GM12878 (cell line): ENCODE data around the gene SINHCAF. TPM values are rescaled to one million over a fixed set of nuclear protein-coding genes. Genes with fewer than 3 reads are reported as not detected.
A peak's percentile ranks its signal among the peaks of the same experiment; 100 is the strongest.

ENCODE experiments used
- NBN ChIP-seq: fragments of 450-650 bp; IDR thresholded peaks from 2 replicates; pipeline ENCODE4 v1.6.1; 2016
- RELA ChIP-seq: fragments of 450-650 bp; IDR thresholded peaks from 2 replicates; pipeline ENCODE4 v1.8.0; 2014; ENCODE audit warnings: borderline replicate concordance; ENCODE audit not compliant: partially characterized antibody
- SUPT20H ChIP-seq: IDR thresholded peaks from 2 replicates; pipeline ENCODE4 v1.6.1; 2011; ENCODE audit warnings: low read depth, mild to moderate bottlenecking, low read length, moderate library complexity, borderline replicate concordance; ENCODE audit not compliant: control insufficient read depth
- ZNF592 ChIP-seq: fragments of 450-650 bp; IDR thresholded peaks from 2 replicates; pipeline ENCODE4 v1.6.1; 2017; ENCODE audit warnings: mild to moderate bottlenecking, moderate library complexity
- polyA plus RNA-seq, 11 experiments: library from polyadenylated mRNA; depleted of rRNA in 4 of 11; unstranded in 6 of 11; stranded (reverse) in 5 of 11; fragments of >200 nt; fragmentation: Nextera tagmentation in 4 of 11; fragmentation: Illumina TruSeq in 1 of 11; extraction: Ambion mirVana in 4 of 11; extraction: Trizol in 1 of 11; gene quantifications; 1 replicate in 1 of 11; 2 replicates in 10 of 11; pipeline versions ENCODE4 v1.2.1 to v1.2.3, GENCODE V29; 2011 to 2016; ENCODE audit warnings: inconsistent platforms in 2 of 11, missing spikeins in 2 of 11, low read depth in 1 of 11
- total RNA-seq, 4 experiments: library from RNA; depleted of rRNA in 3 of 4; stranded (reverse); fragments of >200 nt in 3 of 4; fragmentation: Illumina TruSeq in 1 of 4; extraction: Trizol in 1 of 4; gene quantifications; 2 replicates each; pipeline versions ENCODE4 v1.2.1 to v1.2.3, GENCODE V29; 2013 to 2021
- TF ChIP-seq, protein P1 (sequence below): IDR thresholded peaks from 2 replicates; pipeline ENCODE4 v1.6.1; 2011; ENCODE audit warnings: borderline replicate concordance, low read depth, mild to moderate bottlenecking, moderate library complexity, low read length; ENCODE audit not compliant: insufficient read depth, poor library complexity, severe bottlenecking

Gene SINHCAF
- total and polyA plus RNA-seq, 10 of the 15 experiments (the other 5 are each of a cell fraction or from before 2014, with no cell fraction given), result 60.4 to 156 (median 90.3) TPM

DNA sequence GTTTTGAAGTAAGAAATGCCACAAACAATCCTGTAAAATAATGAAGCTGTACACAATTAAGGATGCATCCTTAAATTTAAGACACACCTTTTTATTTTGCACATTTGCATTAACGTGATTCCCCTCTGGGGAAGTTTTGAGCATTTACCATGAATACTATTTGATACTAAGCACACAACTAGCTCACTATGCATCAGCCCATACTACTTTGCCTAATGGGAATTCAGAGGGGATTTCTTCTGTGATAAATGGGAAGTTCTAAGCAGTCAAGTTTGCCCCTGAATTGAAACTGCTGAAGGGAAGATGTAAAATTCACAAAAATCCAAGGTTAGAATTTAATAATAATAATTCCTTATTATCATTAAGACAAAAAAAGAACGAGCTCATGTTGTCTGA lies 27.4 kb downstream of the SINHCAF start (continued):
- TF ChIP-seq SUPT20H (no peak), NBN (no peak), RELA (peak; percentile 86), ZNF592 (no peak)
- TF ChIP-seq, protein P1, sequence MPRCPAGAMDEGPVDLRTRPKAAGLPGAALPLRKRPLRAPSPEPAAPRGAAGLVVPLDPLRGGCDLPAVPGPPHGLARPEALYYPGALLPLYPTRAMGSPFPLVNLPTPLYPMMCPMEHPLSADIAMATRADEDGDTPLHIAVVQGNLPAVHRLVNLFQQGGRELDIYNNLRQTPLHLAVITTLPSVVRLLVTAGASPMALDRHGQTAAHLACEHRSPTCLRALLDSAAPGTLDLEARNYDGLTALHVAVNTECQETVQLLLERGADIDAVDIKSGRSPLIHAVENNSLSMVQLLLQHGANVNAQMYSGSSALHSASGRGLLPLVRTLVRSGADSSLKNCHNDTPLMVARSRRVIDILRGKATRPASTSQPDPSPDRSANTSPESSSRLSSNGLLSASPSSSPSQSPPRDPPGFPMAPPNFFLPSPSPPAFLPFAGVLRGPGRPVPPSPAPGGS, result no peak
